H1 (cell line): ENCODE measurements around the gene FCHO1. TPM values are rescaled to one million over a fixed set of nuclear protein-coding genes. Genes with fewer than 3 reads are reported as not detected.

ENCODE experiments used
- CTCF ChIA-PET: fragments of 300-600 bp; sonication (Branson Sonifier 250); formaldehyde crosslinking; loops from one replicate; lab custom pipeline; 2021; ENCODE audit not compliant: partially characterized antibody; lab: Charles Lee
- POLR2A ChIA-PET: fragments of 300-600 bp; sonication (Branson Sonifier 250); formaldehyde crosslinking; loops from one replicate; lab custom pipeline; 2021; ENCODE audit warnings: inconsistent platforms; ENCODE audit not compliant: partially characterized antibody; lab: Charles Lee
- DNase-seq, 2 experiments: peaks; one replicate each; pipeline versions ENCODE4 v3.0.0 to v3.0.0-alpha.2; 2010 to 2022; ENCODE audit warnings: low spot score in 2 of 2, low read depth in 1 of 2, mixed read lengths in 1 of 2
- FAIRE-seq: peaks from 2 replicates; lab custom pipeline; 2011; peaks lifted over from hg19 to GRCh38; lab: Jason Lieb, UNC
- H2AFZ ChIP-seq: 2 replicates; pipeline ENCODE4 v1.8.1; 2012; ENCODE audit warnings: low read length, inconsistent platforms
- H2AK5ac ChIP-seq: 2 replicates; pipeline ENCODE4 v1.6.1; 2013; ENCODE audit warnings: low read depth, low read length
- H2BK120ac ChIP-seq: replicated peaks from 2 replicates; pipeline ENCODE3; 2013; ENCODE audit warnings: low read depth, low read length, inconsistent platforms
- H2BK12ac ChIP-seq: 2 replicates; pipeline ENCODE4 v1.6.1; 2013; ENCODE audit warnings: low read depth, low read length
- H2BK15ac ChIP-seq: 2 replicates; pipeline ENCODE4 v1.6.1; 2013; ENCODE audit warnings: low read length
- H2BK20ac ChIP-seq: 2 replicates; pipeline ENCODE4 v1.6.1; 2013; ENCODE audit warnings: low read length
- H2BK5ac ChIP-seq: 2 replicates; pipeline ENCODE4 v1.6.1; 2013; ENCODE audit warnings: low read depth, low read length
- H3K14ac ChIP-seq: 2 replicates; pipeline ENCODE4 v1.6.1; 2013; ENCODE audit warnings: inconsistent platforms; ENCODE audit not compliant: insufficient read length
- H3K18ac ChIP-seq: 2 replicates; pipeline ENCODE4 v1.6.1; 2013; ENCODE audit warnings: low read length; ENCODE audit errors: extremely low read depth
- H3K23ac ChIP-seq: 2 replicates; pipeline ENCODE4 v1.6.1; 2013; ENCODE audit warnings: inconsistent platforms; ENCODE audit not compliant: insufficient read length
- H3K23me2 ChIP-seq: 2 replicates; pipeline ENCODE4 v1.6.1; 2013; ENCODE audit warnings: low read depth, low read length
- H3K27ac ChIP-seq: 2 replicates; pipeline ENCODE4 v1.6.1; 2011; ENCODE audit warnings: low read depth, low read length, inconsistent platforms
- H3K27me3 ChIP-seq, 4 experiments: replicated peaks in 1 of 4; 1 replicate in 1 of 4; 2 replicates in 3 of 4; pipeline versions ENCODE4 v1.6.1 to v1.8.1; 2011 to 2013; ENCODE audit warnings: low read length in 3 of 4, mild to moderate bottlenecking in 3 of 4, inconsistent platforms in 2 of 4, mixed read lengths in 2 of 4, moderate library complexity in 1 of 4; ENCODE audit not compliant: control insufficient read depth in 3 of 4, insufficient read depth in 3 of 4; ENCODE audit errors: extremely low read depth in 1 of 4
- H3K36me3 ChIP-seq, 4 experiments: 2 replicates each; pipeline versions ENCODE4 v1.6.1 to v1.8.1; 2011 to 2013; ENCODE audit warnings: mild to moderate bottlenecking in 4 of 4, low read length in 3 of 4, moderate library complexity in 2 of 4, control low read depth in 1 of 4, inconsistent platforms in 1 of 4; ENCODE audit not compliant: insufficient read depth in 4 of 4, control insufficient read depth in 2 of 4
- H3K4ac ChIP-seq: replicated peaks from 2 replicates; pipeline ENCODE3; 2013; ENCODE audit warnings: low read length, low read depth, mixed read lengths, inconsistent platforms; ENCODE audit not compliant: insufficient read length
- H3K4me1 ChIP-seq, 4 experiments: replicated peaks in 1 of 4; 1 replicate in 1 of 4; 2 replicates in 3 of 4; pipeline versions ENCODE4 v1.6.1 to v1.8.1; 2011 to 2013; ENCODE audit warnings: low read length in 3 of 4, inconsistent platforms in 2 of 4, mixed read lengths in 1 of 4; ENCODE audit not compliant: insufficient read depth in 4 of 4, control insufficient read depth in 3 of 4
- H3K4me2 ChIP-seq, 2 experiments: 2 replicates each; pipeline versions ENCODE4 v1.6.1 to v1.8.1; 2011 to 2013; ENCODE audit warnings: low read depth in 2 of 2, low read length in 2 of 2, control low read depth in 1 of 2, inconsistent platforms in 1 of 2, mild to moderate bottlenecking in 1 of 2; ENCODE audit not compliant: insufficient read depth in 1 of 2
- H3K4me3 ChIP-seq, 4 experiments: fragments of 200-600, 300-600 bp in 1 of 4; sonication (generic), shearing (Covaris generic), sonication (Bioruptor Twin) in 1 of 4; 2 replicates each; pipeline versions ENCODE4 v1.5.1 to v1.8.1; 2011 to 2016; ENCODE audit warnings: low read length in 4 of 4, low read depth in 3 of 4, control low read depth in 2 of 4, inconsistent platforms in 2 of 4, mild to moderate bottlenecking in 2 of 4, mixed read lengths in 1 of 4, moderate library complexity in 1 of 4; ENCODE audit not compliant: insufficient read depth in 2 of 4; ENCODE audit errors: extremely low read depth in 1 of 4
- H3K56ac ChIP-seq: replicated peaks from 2 replicates; pipeline ENCODE3; 2013; ENCODE audit warnings: low read depth, mild to moderate bottlenecking, mixed read lengths, low read length, inconsistent platforms; ENCODE audit not compliant: insufficient read length
- H3K79me1 ChIP-seq: 2 replicates; pipeline ENCODE4 v1.6.1; 2013; ENCODE audit warnings: low read depth, low read length, control low read depth
- H3K79me2 ChIP-seq, 2 experiments: 2 replicates each; pipeline versions ENCODE4 v1.6.1 to v1.8.1; 2012 to 2013; ENCODE audit warnings: low read length in 2 of 2, mild to moderate bottlenecking in 2 of 2, inconsistent platforms in 1 of 2; ENCODE audit not compliant: insufficient read depth in 2 of 2, control insufficient read depth in 1 of 2
- H3K9ac ChIP-seq, 4 experiments: replicated peaks in 1 of 4; 1 replicate in 1 of 4; 2 replicates in 3 of 4; pipeline versions ENCODE4 v1.6.1 to v1.8.1; 2011 to 2013; ENCODE audit warnings: low read depth in 3 of 4, low read length in 3 of 4, control low read depth in 2 of 4, mild to moderate bottlenecking in 2 of 4, moderate library complexity in 2 of 4, inconsistent platforms in 1 of 4; ENCODE audit errors: extremely low read depth in 1 of 4
- H3K9me3 ChIP-seq, 2 experiments: 2 replicates each; pipeline versions ENCODE4 v1.6.1 to v1.8.1; 2012 to 2013; ENCODE audit warnings: mild to moderate bottlenecking in 2 of 2, moderate library complexity in 2 of 2, control low read depth in 1 of 2, inconsistent platforms in 1 of 2, low read depth in 1 of 2, low read length in 1 of 2, mixed read lengths in 1 of 2; ENCODE audit not compliant: insufficient read depth in 2 of 2
- H4K20me1 ChIP-seq, 2 experiments: replicated peaks in 1 of 2; 2 replicates each; pipeline versions ENCODE3 to v1.8.1; 2011 to 2013; ENCODE audit warnings: inconsistent platforms in 2 of 2, low read length in 2 of 2, mild to moderate bottlenecking in 1 of 2; ENCODE audit not compliant: insufficient read depth in 2 of 2, control insufficient read depth in 1 of 2
- H4K5ac ChIP-seq: 2 replicates; pipeline ENCODE4 v1.6.1; 2013; ENCODE audit warnings: low read length, low read depth, mixed read lengths, inconsistent platforms; ENCODE audit not compliant: insufficient read length
- H4K8ac ChIP-seq: 2 replicates; pipeline ENCODE4 v1.8.0; 2013; ENCODE audit warnings: mild to moderate bottlenecking, moderate library complexity, low read length, inconsistent platforms; ENCODE audit not compliant: insufficient read depth; ENCODE audit errors: extremely low read depth
- H4K91ac ChIP-seq: replicated peaks from 2 replicates; pipeline ENCODE3; 2013; ENCODE audit warnings: low read length, mixed read lengths, inconsistent platforms; ENCODE audit not compliant: insufficient read length
- EGR1 ChIP-seq: IDR thresholded peaks from 2 replicates; pipeline ENCODE4 v1.6.1; 2011; ENCODE audit warnings: low read depth, low read length, borderline replicate concordance
- KDM1A ChIP-seq: fragments of 200-600, 300-600 bp; sonication (generic); IDR thresholded peaks from 2 replicates; pipeline ENCODE4 v1.7.1; 2016; ENCODE audit warnings: mild to moderate bottlenecking, low read length, borderline replicate concordance
- WGBS, 2 experiments: shearing (Covaris generic) in 1 of 2; methylation state at CpG; one replicate each; pipeline versions ENCODE4 v1.1.6 to v1.1.7; 2013 to 2015; ENCODE audit warnings: low lambda C conversion rate in 2 of 2, mixed read lengths in 2 of 2, inconsistent platforms in 1 of 2, low coverage in 1 of 2, missing lambda C conversion rate in 1 of 2; ENCODE audit not compliant: insufficient replicate concordance in 2 of 2, insufficient coverage in 1 of 2, insufficient read length in 1 of 2; ENCODE audit errors: extremely low coverage in 1 of 2, missing lambda C conversion rate in 1 of 2; 5-methylcytosine and 5-hydroxymethylcytosine counted together
- polyA plus RNA-seq, 7 experiments: library from polyadenylated mRNA; depleted of rRNA in 3 of 7; stranded (reverse) in 5 of 7; unstranded in 2 of 7; fragments of >200 nt in 5 of 7; fragments of 200-250 nt in 2 of 7; gene quantifications; 1 replicate in 5 of 7; 2 replicates in 1 of 7; 4 replicates in 1 of 7; pipeline versions ENCODE4 v1.2.1 to v1.2.3, GENCODE V29; 2011 to 2013; ENCODE audit warnings: missing spikeins in 2 of 7, mixed read lengths in 2 of 7
- total RNA-seq: library from RNA; stranded (reverse); fragmentation: NEBNext Ultra II Directional; extraction: Animal tissue kit (Norgen Biotek cat#: 25700); gene quantifications from 2 replicates; pipeline ENCODE4 v1.2.1, GENCODE V29; 2021

The FCHO1 gene
- total and polyA plus RNA-seq, 2 of the 8 experiments (the other 6 are each of a cell fraction or from before 2014, with no cell fraction given): 13.0 to 25.9 TPM

DNA sequence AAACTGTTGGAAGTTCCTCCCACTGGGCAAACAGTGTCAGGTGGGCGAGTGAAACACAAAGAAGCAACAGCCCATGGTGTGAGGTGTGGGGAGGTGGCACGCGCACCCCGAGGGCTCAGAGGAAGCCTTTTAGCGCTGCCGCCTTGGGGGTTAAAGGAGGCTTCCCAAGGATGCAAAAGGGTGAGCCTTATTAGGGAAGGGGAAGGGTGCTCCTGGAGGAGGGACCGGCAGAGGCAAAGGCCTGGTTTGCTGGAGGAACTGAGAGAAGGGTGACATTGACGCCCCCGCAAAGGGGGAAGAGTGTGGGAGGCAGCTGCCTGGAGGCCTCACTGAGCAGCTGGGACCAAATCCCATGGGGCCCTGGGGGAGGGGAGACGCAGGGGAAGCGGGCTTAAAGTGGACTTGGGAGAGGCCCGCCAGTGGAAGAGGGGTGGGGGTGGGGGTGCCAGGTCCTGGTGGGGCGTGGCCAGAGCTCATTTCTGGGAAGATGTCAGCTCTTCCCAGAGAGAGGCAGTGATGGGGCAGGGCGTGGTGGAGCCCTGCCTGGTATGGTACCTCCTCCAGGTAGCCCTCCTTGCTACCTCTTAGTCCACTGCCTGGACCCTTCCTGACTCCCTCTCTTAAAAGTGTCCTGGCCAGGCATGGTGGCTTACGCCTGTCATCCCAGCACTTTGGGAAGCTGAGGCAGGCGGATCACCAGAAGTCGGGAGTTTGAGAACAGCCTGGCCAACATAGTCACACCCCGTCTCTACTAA is 12.0 kb upstream of the FCHO1 start:
- 84% methylated on average over 14 of the region's 18 CpGs; no CpG with 5 or more reads in 1 of the 2 experiments for WGBS, 2 experiments
- Histone ChIP-seq H4K5ac (no peak overlapping the region), H2BK15ac (no peak overlapping the region), H3K79me1 (no peaks in the 10 kb centered on the region), H3K4me3 (no peak overlapping the region), H3K9ac (no peak overlapping the region), H3K23me2 (no peaks in the 10 kb centered on the region), H3K36me3 (peaks cover under 1 to 10% (median 3%) of the 10 kb centered on the region in 4 experiments; a peak in 7 of 8 replicates), H3K23ac (no peak overlapping the region), H3K4me2 (no peak overlapping the region; a peak in 1 of 4 replicates), H3K27ac (no peak overlapping the region), H3K18ac (no peak overlapping the region; the same call in 1 of the 2 replicates), H4K20me1 (peaks cover 2 to 3% of the 10 kb centered on the region in 2 experiments), H4K91ac (no peak overlapping the region), H3K9me3 (peaks cover 3 to 4% of the 10 kb centered on the region in 2 experiments; a peak in 2 of 4 replicates), H3K4ac (no peak overlapping the region), H3K14ac (no peak overlapping the region), H2BK5ac (no peak overlapping the region), H3K4me1 (peaks cover 0 to 3% (median 2%) of the 10 kb centered on the region in 4 experiments; a peak in 4 of 7 replicates), H2BK20ac (no peak overlapping the region), H2AK5ac (no peak overlapping the region), H3K27me3 (no peaks in the 10 kb centered on the region), H3K79me2 (no peaks in the 10 kb centered on the region), H2AFZ (no peak overlapping the region), H3K56ac (no peak overlapping the region), H2BK120ac (no peak overlapping the region), H2BK12ac (no peak overlapping the region), H4K8ac (peak overlapping the region; percentile 47)
- POLR2A ChIA-PET: interaction anchor here (0.8 to 3.1 kb wide), 8 partner anchors 8 to 60 kb away, joined by 3 to 21 read pairs (median 4); partner anchors contain the start of gene MAP1S
- CTCF ChIA-PET: interaction anchor here (0.6 to 11.4 kb wide), 7 partner anchors 9 to 330 kb away, joined by 3 to 78 read pairs (median 4); no protein-coding TSS in a partner anchor
- peak; percentile 59; the same call in 1 of the 2 replicates for TF ChIP-seq EGR1
- TF ChIP-seq KDM1A: no peak
- DNase-seq (no peak), FAIRE-seq (no peak)
